GM18511 (cell line): ENCODE data around the gene TUBA1C.
"Not testable (repeated sequence)": the region's sequence is repeated elsewhere in the genome, so short reads cannot be mapped to it uniquely, and the experiment has no call there.

Experiments
- ATAC-seq: cut with Tn5 transposase; IDR thresholded peaks from one replicate; pipeline ENCODE4 v1.9.1; 2021; ENCODE audit warnings: mild to moderate bottlenecking, moderate library complexity; ENCODE audit not compliant: unreplicated experiment

TUBA1C gene

DNA sequence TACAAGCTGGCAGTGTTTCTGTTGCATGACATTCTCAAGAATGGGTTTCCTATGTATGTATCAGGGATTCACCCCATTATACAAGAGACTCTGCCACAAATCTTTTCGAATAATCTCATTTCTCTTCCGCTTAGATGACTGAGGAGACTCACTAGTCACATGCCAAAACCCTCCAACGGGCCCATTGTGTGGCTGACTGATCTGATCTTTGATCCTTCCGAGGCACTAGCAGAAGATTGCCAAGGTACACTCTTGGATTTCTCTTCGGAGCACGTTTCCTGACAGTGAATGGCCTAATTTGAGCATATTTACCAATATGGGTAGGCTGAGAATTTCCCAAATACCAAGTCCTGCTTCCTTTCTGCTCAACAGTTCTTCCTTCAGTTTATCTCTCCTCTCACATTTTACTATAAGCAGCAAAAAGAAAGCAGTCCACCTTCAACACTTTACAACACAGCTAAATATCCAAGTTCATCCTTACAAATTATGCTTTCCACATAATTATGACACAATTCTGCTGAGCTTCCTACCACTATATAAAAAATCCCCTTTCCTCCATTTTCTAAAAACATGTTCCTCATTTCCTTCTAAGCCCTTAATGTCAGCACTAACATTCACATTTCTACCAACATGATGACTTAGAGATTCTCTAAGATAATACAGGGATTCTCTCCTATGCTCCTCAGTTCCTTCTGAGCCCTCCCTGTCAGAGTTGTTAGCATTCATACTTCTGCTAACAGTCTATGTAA lies 41.1 kb downstream of the TUBA1C start:
- ATAC-seq, result no peak

DNA sequence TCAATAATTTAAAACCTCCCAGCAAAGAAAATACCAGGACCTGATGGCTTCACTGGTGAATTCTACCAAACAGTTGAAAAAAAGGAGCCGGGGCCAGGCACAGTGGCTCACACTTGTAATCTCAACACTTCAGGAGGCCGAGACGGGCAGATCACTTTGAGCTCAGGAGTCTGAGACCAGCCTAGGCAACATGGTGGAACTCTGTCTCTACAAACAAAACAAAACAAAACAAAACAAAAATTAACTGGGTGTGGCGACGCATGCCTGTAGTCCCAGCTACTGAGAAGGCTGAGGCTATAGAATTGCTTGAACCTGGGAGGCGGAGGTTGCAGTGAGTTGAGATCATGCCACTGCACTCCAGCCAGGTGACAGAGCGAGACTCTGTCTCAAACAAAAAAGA lies 44.5 kb downstream of the TUBA1C start:
- no peak for ATAC-seq

DNA sequence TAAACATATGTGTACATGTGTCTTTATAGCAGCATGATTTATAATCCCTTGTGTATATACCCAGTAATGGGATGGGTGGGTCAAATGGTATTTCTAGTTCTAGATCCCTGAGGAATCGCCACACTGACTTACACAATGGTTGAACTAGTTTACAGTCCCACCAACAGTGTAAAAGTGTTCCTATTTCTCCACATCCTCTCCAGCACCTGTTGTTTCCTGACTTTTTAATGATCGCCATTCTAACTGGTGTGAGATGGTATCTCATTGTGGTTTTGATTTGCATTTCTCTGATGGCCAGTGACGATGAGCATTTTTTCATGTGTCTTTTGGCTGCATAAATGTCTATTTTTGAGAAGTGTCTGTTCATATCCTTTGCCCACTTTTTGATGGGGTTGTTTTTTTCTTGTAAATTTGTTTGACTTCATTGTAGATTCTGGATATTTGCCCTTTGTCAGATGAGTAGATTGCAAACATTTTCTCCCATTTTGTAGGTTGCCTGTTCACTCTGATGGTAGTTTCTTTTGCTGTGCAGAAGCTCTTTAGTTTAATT lies 45.6 kb downstream of the TUBA1C start:
- ATAC-seq, result not testable (repeated sequence)

DNA sequence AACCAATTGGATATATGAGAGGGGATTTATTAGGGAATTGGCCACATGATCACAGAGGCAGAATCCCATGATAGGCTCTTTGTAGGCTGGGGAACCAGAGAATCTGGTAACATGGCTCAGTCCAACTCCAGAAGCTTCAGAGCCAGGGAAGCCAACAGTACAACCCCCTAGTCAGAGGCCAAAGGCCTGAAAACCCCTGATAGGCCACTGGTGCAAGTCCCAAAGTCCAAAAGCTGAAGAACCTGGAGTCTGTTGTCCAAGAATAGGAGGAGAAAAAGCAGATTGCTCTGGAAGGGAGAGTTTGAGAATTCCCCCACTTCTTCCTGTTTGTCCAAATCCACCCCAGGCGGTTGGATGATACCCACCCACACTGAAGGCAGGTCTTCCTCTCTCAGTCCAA lies 49.9 kb downstream of the TUBA1C start:
- no peak for ATAC-seq

DNA sequence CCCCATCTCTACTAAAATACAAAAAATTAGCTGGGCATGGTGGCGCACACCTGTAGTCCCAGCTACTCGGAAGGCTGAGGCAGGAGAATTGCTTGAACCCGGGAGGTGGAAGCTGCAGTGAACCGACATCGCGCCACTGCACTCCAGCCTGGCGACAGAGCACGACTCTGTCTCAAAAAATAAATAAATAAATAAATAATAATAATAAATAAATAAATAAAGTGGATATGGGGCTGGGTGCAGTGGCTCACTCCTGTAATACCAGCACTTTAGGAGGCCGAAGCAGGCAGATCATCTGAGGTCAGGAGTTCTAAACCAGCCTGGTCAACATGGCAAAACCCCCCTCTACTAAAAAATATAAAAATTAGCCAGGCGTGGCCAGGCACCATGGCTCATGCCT lies 52.2 kb downstream of the TUBA1C start:
- not testable (repeated sequence) for ATAC-seq

DNA sequence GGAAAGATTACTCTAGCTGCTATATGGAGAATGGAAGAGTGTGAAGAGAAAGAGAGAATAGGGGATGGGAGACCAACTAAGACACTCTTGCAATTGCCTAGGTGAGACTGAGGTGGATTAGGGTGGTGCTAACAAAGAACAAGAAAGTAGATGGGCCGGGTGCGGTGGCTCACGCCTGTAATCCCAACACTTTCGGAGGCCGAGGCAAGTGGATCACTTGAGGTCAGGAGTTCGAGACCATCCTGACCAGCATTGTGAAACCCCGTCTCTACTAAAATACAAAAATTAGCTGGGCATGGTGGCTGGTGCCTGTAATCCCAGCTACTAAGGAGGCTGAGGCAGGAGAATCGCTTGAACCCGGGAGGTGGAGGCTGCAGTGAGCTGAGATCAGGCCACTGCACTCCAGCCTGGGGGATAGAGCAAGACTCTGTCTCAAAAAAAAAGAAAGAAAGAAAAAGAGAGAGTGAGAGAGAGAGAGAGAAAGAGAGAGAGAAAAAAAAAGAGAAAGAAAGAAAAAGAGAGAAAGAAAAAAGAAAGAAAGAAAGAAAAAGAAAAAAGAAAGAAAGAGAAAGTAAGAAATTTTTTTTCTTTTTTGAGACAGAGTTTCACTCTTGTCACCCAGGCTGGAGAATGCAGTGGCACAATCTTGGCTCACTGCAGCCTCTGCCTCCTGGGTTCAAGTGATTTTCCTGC lies 55.7 kb downstream of the TUBA1C start:
- ATAC-seq, result not testable (repeated sequence)

DNA sequence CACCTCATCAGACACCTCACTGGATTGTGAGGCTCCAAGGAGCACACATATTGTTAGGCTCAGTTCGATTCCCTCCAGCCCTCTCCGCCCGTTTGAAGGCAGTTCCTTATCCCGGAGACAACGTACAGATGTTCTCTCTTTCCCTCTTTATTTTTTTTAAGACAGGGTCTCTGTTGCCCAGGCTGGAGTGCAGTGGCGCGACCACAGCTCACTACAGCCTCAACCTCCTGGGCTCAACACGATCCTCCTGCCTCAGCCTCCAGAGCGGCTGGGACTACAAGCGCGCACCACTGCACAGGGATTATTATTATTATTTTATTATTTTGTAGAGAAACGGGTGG lies 57.5 kb downstream of the TUBA1C start:
- ATAC-seq, result peak; percentile 2

DNA sequence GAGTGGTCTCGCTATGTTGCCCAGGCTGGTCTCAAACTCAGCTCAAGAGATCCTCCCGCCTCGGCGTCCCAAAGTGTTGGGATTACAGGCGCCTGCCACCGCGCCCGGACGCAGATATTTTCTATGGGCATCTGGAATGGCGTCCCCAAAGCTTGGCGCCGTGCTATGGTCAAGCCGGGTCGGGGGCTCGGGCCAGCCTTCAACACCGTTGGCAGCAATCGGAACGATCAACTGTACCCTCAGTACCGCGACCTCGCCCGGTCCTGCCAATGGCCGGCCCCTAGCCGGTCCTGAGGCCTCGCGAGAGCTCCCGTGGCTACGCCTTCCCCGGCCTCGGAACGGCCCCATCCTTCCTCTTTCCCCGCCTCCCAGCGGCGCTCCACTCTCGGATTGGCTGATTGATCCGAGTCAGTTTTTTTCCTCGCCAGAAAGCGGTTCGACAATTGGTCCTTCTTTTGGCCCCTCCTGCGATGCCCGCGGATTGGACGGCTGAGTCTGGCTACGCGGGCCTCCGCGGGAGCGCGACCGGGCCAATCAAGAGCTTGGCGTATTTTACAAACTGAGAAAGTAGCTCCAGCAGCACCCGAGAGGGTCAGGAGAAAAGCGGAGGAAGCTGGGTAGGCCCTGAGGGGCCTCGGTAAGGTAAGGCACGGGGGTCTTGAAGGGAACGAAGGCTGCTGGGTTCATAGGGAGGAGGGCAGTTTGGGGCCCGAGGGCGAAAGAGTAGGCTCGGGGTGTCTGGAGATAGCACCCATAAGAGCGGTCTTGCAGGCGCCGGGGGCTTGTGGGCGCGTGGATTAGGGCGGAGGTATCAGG lies 58.0 kb downstream of the TUBA1C start, which contains the start of gene TROAP:
Gene TROAP, plus strand, starts transcription at position 548 of the 816 bp plus-strand sequence. CDS start 354 bp downstream, outside the sequence.
- peak; percentile 99 for ATAC-seq

DNA sequence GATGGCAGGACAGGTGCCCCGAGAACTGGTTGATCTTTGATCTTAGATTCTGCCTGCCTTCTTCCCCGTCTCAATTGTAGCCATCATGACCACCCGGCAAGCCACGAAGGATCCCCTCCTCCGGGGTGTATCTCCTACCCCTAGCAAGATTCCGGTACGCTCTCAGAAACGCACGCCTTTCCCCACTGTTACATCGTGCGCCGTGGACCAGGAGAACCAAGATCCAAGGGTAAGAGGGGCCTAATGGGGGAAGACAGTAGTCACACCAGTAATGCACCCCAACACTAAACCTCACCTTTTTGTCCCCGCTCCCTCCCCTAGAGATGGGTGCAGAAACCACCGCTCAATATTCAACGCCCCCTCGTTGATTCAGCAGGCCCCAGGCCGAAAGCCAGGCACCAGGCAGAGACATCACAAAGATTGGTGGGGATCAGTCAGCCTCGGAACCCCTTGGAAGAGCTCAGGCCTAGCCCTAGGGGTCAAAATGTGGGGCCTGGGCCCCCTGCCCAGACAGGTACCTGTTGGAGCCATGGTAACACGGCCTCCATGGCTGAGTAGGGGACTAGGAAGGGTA lies 58.7 kb downstream of the TUBA1C start:
- ATAC-seq, result no peak
